ENCODE results near the gene SCN10A. TPM values are rescaled to one million over a fixed set of nuclear protein-coding genes. Genes with fewer than 3 reads are reported as not detected.

The SCN10A gene
- total RNA-seq, 4 donors from 2014 or later: not detected

DNA sequence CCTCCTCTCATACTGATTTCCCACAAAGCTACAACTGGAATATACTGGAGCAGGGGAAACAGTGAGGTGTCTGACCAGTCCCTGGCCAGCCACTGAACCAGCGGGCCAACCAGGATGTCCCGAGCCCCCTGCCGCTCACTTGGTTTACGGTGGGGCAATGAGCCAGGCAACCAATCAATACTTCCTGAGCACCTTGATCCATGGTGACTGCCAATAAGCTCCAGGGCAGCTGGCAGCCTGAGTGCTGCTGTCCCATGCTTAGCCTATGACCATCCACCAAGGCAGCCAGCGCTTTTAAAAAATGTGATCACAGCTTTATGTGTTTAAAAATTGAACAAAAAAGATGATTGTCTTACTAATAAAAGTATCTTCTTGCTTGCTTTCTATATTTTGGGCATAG is 4.2 kb downstream of the SCN10A start:
- in situ Hi-C loops (cut with MboI; ENCODE audit: low pct_ligation_motif_present in 1 of 4, low pct_unique_long_range_greater_than_20kb in 1 of 4, low sequenced_read_pairs in 3 of 4) (no loop called here), intact Hi-C loops (cut with DNase I; ENCODE audit: low total_unique reads) (no loop called here)
- TF ChIP-seq POLR2AphosphoS5 (IDR thresholded peaks at IDR 0.05): no peak
- TF ChIP-seq, protein P1, sequence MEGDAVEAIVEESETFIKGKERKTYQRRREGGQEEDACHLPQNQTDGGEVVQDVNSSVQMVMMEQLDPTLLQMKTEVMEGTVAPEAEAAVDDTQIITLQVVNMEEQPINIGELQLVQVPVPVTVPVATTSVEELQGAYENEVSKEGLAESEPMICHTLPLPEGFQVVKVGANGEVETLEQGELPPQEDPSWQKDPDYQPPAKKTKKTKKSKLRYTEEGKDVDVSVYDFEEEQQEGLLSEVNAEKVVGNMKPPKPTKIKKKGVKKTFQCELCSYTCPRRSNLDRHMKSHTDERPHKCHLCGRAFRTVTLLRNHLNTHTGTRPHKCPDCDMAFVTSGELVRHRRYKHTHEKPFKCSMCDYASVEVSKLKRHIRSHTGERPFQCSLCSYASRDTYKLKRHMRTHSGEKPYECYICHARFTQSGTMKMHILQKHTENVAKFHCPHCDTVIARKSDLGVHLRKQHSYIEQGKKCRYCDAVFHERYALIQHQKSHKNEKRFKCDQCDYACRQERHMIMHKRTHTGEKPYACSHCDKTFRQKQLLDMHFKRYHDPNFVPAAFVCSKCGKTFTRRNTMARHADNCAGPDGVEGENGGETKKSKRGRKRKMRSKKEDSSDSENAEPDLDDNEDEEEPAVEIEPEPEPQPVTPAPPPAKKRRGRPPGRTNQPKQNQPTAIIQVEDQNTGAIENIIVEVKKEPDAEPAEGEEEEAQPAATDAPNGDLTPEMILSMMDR (IDR thresholded peaks at IDR 0.05): no peak
- no peak for TF ChIP-seq POLR2A (IDR thresholded peaks at IDR 0.05)
- TF ChIP-seq EP300 (IDR thresholded peaks at IDR 0.05; ENCODE audit: low read depth): no peak
- Histone ChIP-seq H3K9me3 (no peaks in the 10 kb centered on the region), H3K27ac (no peak overlapping the region), H3K4me3 (no peak overlapping the region), H3K36me3 (no peaks in the 10 kb centered on the region), H3K4me1 (no peaks in the 10 kb centered on the region), H3K27me3 (no peaks in the 10 kb centered on the region)
- DNase-seq: no peak
- WGBS, 2 donors (ENCODE audit: low coverage in 1 of 2): 85% methylated on average over 5 of the region's 5 CpGs; no CpG with 5 or more reads in 1 of the 2 donors

DNA sequence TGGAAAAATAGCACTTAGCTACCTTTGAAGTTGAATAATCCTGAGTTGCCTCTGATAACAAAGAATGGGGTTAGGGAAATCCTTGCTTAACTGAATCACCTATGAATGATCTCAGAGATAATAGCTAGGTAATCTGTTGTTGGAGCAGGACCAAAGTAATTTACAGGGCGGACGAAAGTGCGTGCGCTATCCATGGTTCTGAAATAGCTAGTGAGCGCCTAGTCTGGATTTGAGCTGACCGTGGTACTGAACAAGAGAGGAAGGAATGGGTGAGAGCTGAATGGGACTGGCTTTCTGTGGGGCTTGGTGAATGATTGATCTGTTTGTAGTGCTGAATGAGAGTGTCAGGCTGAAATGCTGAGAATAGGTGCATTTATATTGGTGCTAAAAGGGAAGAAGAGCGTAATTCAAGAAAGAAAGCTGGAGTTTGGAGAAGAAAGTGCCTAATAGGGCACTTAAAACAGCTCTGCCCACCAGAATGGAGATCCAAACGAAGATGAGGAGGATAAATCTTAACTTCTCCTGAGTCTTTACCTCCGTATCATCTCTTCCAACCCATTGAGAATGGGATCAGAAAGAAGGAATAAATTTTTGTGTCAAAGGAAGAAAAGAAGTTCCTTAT is 10.1 kb downstream of the SCN10A start:
- Histone ChIP-seq H3K27me3 (no peaks in the 10 kb centered on the region), H3K4me3 (no peak overlapping the region), H3K4me1 (no peaks in the 10 kb centered on the region), H3K9me3 (no peaks in the 10 kb centered on the region), H3K27ac (no peak overlapping the region), H3K36me3 (no peaks in the 10 kb centered on the region)
- TF ChIP-seq, protein P1 (IDR thresholded peaks at IDR 0.05): no peak
- TF ChIP-seq POLR2AphosphoS5 (IDR thresholded peaks at IDR 0.05): no peak
- TF ChIP-seq EP300 (IDR thresholded peaks at IDR 0.05; ENCODE audit: low read depth): no peak
- no peak for TF ChIP-seq POLR2A (IDR thresholded peaks at IDR 0.05)
- intact Hi-C loops (cut with DNase I; ENCODE audit: low total_unique reads) (no loop called here), in situ Hi-C loops (cut with MboI; ENCODE audit: low pct_ligation_motif_present in 1 of 4, low pct_unique_long_range_greater_than_20kb in 1 of 4, low sequenced_read_pairs in 3 of 4) (no loop called here)
- peak; percentile 18 for DNase-seq
- WGBS, 2 donors (ENCODE audit: low coverage in 1 of 2): 18% methylated on average over 3 to 9 of the region's 9 CpGs

DNA sequence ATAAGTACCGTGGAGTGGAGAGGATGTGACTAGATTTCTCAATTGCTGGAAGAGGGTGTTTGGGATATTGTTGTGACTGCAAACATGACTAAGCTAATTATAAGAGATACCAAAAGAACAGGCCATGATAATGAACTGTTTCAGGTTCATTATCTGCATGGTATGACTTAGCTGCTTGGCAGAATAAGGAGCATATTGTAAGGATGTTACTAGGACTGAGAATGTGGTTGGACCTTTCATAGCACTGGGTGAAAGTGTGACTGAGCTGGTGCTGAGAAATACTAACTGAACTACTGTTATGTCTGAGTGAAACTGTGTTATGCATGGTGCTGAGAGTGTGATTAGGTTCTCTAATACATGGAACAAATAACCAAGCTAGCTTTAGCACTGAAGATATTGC is 11.0 kb downstream of the SCN10A start:
- no peak for DNase-seq
- Histone ChIP-seq H3K9me3 (no peaks in the 10 kb centered on the region), H3K27me3 (no peaks in the 10 kb centered on the region), H3K27ac (no peak overlapping the region), H3K36me3 (no peaks in the 10 kb centered on the region), H3K4me3 (no peak overlapping the region), H3K4me1 (no peaks in the 10 kb centered on the region)
- TF ChIP-seq POLR2AphosphoS5 (IDR thresholded peaks at IDR 0.05): no peak
- TF ChIP-seq POLR2A (IDR thresholded peaks at IDR 0.05): no peak
- TF ChIP-seq, protein P1 (IDR thresholded peaks at IDR 0.05): no peak
- no peak for TF ChIP-seq EP300 (IDR thresholded peaks at IDR 0.05; ENCODE audit: low read depth)
- 88% methylated on average over 1 of the region's 1 CpG; no CpG with 5 or more reads in 1 of the 2 donors for WGBS, 2 donors (ENCODE audit: low coverage in 1 of 2)
- intact Hi-C loops (cut with DNase I; ENCODE audit: low total_unique reads): no loop called here
- in situ Hi-C loops (cut with MboI; ENCODE audit: low pct_ligation_motif_present in 1 of 4, low pct_unique_long_range_greater_than_20kb in 1 of 4, low sequenced_read_pairs in 3 of 4): no loop called here

DNA sequence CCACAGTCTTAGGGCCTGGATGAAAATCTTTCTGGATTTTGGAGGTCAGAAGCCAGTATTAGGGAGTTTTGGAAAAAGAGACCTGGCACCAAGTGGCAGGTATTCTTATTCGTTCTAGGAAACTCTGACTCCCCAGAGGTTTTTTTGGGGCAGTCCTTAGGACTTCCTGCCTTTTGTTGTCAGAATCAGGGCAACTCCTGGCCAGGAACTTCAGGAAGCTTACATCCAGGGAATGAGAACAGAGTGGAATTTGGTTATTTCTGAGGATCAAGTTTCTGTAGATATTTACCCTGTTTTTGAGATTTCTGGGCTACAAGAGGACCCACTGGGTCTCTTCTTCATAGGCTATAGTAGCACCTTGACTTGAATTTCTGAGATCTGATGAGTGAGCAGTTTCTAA is 15.5 kb downstream of the SCN10A start:
- WGBS, 2 donors (ENCODE audit: low coverage in 1 of 2): 17 to 40% methylated on average over 1 of the region's 1 CpG
- no peak overlapping the region for H3K4me3 ChIP-seq
- H3K36me3 ChIP-seq: no peaks in the 10 kb centered on the region
- TF ChIP-seq, protein P1 (IDR thresholded peaks at IDR 0.05): no peak
- in situ Hi-C loops (cut with MboI; ENCODE audit: low pct_ligation_motif_present in 1 of 4, low pct_unique_long_range_greater_than_20kb in 1 of 4, low sequenced_read_pairs in 3 of 4) (no loop called here), intact Hi-C loops (cut with DNase I; ENCODE audit: low total_unique reads) (no loop called here)
- peaks cover 2% of the 10 kb centered on the region for H3K27me3 ChIP-seq
- no peak for DNase-seq
- no peaks in the 10 kb centered on the region for H3K4me1 ChIP-seq
- no peak overlapping the region for H3K27ac ChIP-seq
- no peaks in the 10 kb centered on the region for H3K9me3 ChIP-seq

Data from transverse colon (tissue), 4 donors.